HG02981 (cell line): ENCODE data around the gene UBAC2.
A peak's percentile ranks its signal among the peaks of the same experiment; 100 is the strongest.

Source experiments
- ATAC-seq: cut with Tn5 transposase; IDR thresholded peaks from one replicate; pipeline ENCODE4 v1.9.1; 2021; ENCODE audit warnings: mild to moderate bottlenecking, moderate library complexity; ENCODE audit not compliant: unreplicated experiment

The UBAC2 gene

DNA sequence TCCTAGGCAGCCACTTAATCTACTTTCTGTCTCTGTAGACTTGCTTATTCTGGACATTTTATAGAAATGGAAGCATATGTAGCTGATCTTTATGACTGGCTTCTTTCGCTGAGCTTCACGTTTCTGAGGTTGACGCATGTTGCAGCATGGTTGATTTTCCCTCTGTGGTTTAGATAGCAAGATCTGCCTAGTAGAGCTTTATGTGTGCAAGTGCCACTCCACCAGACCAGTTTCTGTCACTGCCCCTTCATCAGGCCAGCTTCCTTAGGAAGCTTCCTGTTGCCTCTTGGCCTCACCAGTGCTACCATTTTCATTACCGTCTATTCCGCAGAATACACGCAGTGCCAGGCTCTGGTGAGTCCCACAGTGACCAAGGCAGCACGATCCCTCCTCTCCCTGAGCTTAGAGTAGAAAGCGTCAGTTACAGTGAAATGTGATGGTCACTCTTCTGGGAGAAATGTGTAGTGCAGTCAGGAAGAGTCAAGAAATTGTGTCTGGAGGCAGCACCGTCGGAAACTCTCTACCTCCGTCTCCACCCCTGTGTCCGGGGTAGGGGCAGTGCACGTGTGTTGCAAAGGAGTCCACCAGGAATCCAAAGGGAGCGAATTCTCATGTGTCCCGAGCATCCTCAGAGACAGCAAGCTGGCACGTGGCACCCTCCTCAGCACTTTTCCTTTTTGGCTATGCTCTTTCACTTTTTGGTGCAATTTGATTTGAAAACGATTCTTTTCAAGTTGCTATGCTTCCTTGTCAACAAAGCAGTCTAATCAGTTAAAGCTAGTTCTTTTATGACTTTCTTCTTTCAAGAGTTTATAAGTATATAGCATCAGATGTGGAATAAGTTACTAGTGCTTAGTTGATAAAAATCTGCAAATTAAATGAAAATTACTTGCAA lies 151.9 kb downstream of the UBAC2 start:
- no peak for ATAC-seq

DNA sequence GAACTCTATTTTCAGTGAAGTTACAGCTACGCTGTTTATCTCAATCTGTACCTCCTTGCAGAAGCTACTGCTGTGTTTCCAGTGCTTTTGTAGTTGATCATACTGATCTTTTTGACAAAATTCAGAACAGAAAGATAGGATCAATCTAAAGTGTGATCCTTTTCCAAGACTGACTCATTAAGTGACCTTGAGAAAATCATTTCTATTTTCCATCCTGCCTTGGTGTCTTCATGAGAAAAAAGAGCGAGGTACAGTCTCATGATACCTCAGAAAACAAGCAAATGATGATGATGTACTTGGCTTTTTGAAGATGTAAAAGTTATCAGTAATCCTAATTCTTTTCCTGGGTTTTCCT lies 152.6 kb downstream of the UBAC2 start:
- no peak for ATAC-seq

DNA sequence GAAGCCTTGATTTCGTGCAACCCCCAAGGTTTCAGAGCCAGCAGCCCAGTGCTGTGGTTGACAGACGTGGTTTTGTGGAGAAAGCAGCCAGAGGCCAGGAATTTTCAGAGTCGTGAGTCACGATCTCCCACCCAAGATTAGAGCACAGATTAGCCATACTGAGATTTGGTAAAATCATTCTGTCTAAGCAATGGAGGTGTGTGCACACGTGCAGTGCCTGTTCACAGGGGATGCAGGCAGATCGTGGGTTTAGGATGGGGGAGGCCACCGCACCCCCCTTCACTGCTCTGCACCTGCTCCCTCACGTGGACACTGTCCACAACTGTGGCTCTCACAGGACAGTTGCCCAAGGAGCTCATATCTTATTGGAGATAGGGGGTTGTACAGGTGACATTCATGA lies 153.2 kb downstream of the UBAC2 start:
- no peak for ATAC-seq

DNA sequence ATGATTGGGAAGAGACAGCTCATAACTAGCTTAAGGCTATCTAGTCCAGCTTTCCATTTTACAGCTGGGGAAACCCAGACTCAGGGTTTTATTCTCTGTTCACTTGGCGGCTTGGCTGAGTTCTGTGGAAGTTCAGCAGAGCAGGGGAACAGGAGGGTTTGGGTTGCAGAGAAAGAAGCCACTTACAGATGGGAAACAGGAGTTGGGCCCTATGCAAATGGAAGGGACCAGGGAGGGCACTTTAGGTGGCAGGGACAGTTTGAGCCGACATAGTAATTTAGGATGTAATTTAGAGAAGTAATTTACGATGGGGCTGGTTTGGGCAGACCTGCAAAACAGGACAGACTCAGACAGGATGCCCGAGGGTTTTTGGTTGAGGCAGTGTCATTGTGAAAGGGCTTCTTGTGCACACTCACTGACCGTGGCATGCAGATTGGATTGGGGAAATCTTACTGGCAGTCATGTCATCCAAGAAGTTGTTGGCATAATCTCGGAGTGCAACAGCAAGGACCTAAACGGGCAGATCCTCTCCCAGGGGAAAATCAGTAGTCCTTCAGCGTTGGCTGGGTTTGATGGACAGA lies 153.8 kb downstream of the UBAC2 start:
- no peak for ATAC-seq

DNA sequence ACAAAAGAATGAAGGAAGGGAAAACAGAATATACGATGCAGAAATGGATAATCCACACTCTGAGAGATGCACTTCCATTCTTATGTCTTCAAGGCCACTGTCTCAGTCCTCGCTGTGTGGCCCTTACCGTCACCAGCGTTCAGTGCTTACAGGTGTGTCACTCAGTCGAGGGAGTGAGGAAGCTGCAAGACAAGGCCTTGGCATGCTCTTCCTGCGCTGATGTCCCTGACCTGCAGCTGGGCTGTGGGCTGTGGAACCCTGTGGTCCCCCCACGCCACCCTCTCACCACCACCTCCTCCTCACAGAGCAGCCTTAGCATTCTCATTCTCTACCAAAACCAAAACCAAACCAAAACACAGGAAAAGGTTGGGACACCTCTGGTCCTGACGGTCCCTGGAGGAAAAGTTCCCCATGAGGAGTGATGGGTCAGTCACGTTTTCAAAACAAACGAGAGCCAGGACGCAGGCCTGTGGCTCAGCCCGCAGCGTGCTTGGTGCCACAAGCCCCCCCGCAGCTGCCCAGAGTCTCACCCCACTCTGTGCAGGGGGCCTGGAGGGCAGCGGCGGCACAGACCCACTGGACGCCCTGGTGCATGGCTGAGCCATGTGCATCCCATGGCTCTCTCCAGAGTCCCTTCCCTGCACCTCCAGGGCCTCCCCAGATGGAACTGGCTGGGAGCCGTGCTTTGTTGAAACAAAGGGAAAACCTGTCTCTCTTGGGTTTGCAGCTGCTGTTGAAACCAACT lies 154.8 kb downstream of the UBAC2 start:
- ATAC-seq = no peak

DNA sequence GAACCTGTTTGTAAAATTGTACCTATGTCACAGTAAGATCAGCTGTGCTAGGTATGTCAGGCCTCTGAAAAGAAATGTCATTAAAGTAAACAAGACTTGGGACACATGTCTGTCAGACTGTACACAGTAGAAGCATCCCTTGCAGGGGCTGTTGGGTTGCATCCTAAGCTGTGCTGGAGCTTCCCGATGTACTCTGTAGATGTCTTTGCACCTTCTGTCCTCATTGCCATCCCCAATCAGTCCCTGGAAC lies 155.3 kb downstream of the UBAC2 start:
- ATAC-seq = no peak

DNA sequence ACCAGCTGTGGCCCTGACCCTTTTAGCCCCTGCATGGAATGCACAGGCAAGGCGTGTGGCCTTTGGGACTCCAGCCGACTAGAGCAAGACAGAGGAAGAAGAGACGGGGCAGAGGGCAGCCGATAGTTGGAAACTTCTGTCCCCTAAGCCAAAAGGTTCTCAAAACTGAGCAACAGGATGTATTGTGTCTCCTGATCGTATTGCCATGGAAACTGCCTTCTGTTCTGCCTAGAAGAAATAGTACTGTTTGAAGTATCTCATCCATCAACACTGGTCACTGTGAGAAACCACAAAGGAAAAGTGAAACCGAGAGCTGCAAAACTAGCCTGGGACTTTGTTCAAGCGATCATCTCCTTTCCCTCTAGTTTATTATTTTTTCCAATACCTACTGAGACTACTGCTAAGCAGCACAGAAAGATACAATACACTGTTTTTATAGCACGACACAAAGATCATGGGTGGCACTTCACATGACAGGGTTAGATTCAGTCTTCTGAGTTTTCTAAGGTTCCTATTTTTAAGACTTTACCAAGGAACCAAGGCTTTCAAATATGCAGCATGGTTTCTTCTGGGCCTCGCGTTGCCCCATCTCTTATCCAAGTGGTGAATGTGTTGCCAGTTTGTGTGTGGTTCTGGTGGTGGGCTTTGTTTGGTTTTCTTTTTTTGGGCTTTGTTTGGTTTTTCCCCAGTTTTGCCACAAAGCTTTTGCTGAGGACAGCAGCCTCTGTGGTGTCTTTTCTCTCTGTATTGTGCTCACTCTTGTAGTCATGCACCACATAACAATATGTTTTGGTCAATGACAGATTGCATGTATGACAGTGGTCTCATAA lies 155.8 kb downstream of the UBAC2 start:
- ATAC-seq = peak; percentile 67

DNA sequence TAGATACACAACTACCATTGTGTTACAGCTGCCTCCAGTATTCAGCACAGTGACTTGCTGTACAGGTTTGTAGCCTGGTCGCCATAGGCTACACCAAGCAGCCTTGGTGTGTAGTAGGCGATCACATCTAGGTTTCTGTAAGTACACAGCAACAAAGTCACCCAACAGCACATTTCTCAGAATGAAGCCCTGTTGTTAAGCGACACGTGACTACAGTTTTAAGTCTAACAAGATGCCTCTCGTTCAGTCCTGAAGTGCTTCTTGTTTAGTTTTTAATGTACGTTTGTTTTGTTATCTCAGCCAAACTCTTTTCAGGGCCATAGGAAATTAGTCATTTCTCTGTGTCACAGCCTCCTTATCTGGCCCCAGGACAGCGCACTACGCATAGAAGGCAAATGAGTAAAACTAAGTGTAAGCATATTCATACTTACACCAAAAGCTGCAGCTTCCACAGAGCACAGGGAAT lies 156.5 kb downstream of the UBAC2 start:
- ATAC-seq = peak; percentile 11

DNA sequence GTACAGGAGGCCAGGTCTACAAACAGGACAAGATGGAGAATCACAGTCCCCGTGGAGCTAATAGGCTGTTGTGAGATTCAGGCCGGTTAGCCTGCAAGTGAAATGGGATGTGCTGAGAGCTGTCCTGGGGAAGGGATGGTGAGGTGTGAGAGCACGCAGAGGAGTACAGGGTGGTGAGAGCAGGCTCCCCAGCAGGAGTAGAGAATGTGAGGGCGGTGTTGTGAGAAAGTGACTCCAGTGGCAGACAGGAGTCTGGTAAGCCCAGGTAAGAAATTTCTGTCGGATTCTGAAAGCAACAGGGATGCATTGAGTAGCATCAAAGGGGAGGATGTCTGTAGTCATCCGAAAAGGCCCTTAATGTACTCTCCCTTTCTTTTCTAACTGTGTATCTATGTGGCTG lies 157.3 kb downstream of the UBAC2 start:
- no peak for ATAC-seq

DNA sequence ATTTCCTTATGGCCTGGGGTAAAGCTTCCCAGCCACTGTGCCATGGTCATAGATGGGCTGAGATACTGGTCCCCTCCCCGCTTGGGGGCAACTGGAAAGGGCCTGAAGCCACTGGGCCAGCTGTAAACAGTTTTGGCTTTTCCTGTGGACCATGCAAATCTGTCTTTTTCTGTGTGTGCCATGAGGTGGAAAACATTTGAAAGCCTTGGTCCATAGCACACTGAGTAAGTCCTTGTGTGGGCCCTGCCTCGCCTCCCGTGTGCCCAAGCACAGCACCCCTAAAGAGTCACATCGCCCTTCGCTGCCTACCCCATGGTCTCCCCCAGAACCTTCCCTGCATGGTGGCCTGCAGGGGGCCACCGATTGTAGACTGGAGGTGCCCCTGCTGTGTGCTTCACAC lies 158.9 kb downstream of the UBAC2 start:
- no peak for ATAC-seq

DNA sequence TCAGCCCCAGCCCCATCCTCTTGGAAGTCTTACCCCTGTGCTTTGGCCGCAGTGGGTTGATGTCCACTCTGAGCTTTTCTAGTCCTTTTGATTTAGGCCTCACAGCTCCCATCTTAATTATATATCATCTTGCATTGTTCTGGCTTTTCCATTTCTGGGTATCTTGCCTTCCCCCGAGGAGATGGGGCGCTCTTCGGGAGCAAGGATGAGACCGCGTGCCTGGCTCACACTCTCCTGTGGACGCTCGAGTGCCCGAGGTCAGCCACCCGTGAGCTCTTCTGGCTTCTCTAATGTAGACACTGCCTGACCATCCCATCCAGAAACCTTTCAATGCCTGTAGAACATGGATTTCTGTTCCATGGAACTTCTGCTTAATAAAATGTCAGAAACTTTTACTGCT lies 160.0 kb downstream of the UBAC2 start:
- ATAC-seq = no peak

DNA sequence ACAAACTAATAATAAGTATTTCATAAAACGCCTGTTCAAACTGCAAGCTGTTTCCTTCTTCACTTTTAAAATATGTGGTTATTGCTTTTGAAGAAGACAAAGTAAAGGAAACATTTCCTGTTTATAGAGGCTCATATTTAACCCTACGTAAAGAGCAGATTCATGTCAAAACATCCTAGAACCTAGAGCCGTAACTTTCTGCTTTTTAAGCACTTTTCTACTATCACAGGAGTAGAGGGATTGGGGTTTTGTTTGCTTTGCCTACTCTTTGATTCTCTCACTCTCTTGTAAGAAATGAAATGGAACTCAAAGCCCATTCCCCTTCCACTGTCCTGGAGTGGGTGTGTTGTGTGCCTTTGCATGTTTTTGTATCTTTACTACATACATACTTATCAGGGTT lies 160.5 kb downstream of the UBAC2 start:
- no peak for ATAC-seq

DNA sequence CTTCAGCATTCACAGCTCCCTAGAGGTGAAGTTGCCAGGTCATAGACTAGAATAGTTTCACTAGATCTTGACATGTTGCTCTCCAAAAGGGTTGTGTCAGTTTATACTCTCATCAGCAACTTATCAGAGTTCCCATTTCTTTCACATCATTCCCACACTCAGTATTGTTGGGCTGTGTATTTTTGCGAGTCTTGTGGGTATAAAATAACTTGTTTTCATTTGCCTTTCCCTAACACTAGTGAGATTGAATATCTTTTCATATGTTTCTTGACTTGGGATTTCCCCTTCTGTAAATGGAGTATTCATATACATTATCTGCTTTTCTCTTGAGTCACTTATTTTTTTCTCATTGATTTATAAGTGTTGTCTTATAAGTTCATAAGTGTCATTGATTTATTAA lies 161.7 kb downstream of the UBAC2 start:
- ATAC-seq = no peak

DNA sequence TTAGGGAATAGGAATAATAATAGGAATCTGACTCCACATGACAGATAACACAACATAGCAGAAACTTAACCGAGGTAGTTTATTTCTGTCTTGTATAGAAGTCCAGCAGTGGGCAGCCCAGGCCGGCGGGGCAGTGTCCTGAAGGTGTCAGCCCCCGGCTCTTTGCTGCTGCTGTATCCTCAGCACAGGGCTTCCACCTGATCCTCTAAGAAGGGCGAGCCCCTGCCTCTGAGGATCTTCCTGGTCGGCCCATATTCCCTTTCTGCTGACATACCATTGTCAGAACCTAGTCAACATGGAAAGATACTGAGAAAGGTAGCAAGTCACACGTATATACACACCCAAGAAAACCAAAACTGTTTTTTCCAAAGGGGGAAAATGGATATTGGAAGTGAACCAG lies 162.7 kb downstream of the UBAC2 start:
- no peak for ATAC-seq

DNA sequence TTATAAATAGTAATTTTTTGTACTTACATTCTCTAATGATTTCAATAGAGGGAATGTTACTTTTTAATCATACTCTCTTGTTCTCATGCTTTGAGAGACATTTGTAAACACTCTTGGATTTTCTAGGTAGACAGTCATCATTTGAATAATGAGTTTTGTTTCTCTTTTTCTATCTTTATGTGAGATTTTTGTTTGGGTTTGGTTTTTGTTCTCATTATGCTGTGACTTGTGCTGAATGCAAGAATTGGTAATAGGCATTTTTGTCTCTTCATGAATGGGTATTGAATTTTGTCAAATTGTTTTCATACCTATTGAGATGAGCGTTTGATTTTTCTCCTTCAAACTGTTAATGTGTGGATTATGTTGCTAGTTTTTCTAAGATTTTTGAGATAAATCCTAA lies 163.3 kb downstream of the UBAC2 start:
- no peak for ATAC-seq

DNA sequence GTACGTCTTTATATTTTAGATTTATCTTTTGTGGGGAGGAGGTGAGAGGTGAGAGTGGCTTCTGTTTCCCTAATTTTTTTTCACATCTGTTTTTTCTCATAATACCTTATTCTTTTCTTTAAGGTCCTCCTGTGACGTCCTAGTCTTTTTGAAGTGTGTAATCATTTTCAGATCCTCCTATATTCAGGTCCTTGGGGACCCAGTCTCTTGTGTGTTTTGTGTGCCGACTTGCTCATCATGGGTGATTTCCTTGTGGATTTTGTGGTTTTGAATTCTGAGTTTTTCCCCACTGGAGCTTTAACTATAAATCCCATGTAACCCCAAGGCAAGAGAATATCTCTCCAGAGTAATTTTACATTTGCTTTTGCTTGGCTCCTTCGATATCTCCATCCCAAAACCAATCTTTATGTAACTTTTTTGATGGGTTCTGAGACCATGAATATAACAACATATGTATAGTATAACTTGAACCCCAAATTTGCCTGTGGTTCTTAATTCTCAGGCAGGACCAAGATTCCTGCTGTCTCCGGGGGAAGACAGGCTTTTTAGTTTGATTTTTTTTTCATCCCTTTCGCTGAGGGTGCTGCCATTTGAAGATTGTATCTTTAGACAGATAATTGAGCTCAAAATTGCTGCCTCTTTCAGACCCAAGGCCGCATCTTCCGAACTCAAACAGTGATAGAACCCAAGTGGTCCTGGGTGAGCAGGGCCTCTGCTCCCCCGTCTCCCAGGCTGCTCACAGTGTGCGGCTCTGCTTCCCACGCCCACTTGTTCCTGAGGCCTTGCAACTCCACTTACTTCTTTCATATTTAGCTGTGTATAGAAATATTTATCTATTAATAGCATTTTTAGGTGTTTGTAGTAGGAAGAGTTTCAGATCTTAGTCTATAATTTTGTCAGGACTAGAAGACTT lies 165.7 kb downstream of the UBAC2 start:
- ATAC-seq = peak; percentile 38

DNA sequence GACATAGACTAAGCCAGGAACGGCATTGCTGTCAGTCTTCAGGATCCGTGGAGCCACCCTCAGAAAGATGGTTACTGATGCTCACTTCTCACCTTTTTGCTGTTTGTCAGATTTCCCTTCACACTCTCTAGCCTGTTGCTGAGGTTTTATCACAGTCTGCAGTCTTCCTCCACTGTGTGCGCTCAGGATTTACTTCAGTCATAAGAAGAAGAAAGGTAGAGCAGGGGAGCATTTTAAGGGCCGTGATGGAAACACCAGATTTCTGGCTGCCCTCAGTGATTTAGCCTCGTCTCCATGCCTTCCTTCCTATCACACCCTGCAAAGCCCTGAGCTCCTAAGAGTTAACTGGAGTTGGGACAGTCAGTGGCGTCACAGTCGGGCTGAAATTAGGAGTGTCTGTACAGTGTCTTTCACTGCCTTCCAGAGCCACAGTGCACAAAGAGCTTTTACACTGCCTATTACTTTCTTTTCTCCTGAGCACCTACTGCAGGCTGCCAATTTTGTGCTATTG lies 166.5 kb downstream of the UBAC2 start:
- ATAC-seq = no peak

DNA sequence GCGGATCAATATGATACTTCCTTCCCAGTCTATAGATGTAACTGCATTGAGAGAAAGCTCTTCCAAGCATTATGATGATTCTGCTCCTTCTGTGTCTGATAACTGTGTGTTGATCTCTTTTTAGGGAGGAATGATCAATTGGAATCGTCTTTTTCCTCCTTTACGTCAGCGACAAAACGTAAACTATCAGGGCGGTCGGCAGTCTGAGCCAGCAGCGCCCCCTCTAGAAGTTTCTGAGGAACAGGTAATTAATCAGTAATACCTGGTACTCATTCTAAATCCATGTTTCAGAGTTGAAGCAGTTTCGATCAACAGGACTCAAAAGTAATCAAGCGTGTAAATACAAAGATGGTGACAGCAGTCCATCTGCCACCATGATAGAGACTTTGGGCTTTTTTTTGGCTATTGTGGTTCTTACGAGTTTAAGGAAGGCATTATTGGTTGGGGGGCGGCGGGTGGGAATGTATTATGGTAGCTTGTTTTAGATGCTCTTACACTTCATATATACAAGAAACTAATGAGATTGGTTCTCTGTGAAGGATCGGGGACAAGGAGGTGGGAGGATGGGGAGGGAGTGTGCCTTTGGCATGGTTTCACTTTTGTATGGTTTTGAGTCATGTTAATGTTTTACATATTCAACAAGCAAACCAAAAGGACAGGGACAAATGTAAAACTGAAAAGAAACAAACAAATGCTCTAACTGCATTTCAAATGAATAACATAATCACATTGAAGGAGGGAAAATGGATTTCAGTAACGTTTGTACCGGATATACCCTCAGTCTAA lies 167.2 kb downstream of the UBAC2 start:
- peak; percentile 46 for ATAC-seq
